Sciatic nerve (tissue), 2 donors: Measurements from ENCODE around the gene RGS7. TPM values are rescaled to one million over a fixed set of nuclear protein-coding genes. Genes with fewer than 3 reads are reported as not detected.

ENCODE experiments used
- ATAC-seq: fragments of 200-7000 bp; cut with Tn5 transposase; one replicate; pipeline ENCODE4 v1.9.1; 2020; ENCODE audit warnings: mild to moderate bottlenecking, moderate library complexity
- DNase-seq: peaks from one replicate; pipeline ENCODE4 v3.0.0-alpha.2; 2020; ENCODE audit warnings: low spot score
- intact Hi-C: fragments of 100-400 bp; cut with DNase I; formaldehyde crosslinking; loops from one replicate; pipeline ENCODE4 v1.14.2; 2022
- total RNA-seq: library from RNA; stranded (reverse); fragmentation: NEBNext Ultra II Directional; extraction: Animal tissue kit (Norgen Biotek cat#: 25700); gene quantifications from one replicate; pipeline ENCODE4 v1.2.1, GENCODE V29; 2021
- donor health status: DM: no; HTN: no; CAD: no.
- donor health status: DM: no; HTN: no; CAD: no.

Gene RGS7
- total RNA-seq = 2.0 TPM

GRCh38 chr1:241356519-241357365 lies at the start of gene RGS7:
Gene RGS7 (minus strand): TSS chr1:241357205.
- intact Hi-C loops = no loop called here
- ATAC-seq = peak; percentile 64
- DNase-seq = peak; percentile 60

DNA sequence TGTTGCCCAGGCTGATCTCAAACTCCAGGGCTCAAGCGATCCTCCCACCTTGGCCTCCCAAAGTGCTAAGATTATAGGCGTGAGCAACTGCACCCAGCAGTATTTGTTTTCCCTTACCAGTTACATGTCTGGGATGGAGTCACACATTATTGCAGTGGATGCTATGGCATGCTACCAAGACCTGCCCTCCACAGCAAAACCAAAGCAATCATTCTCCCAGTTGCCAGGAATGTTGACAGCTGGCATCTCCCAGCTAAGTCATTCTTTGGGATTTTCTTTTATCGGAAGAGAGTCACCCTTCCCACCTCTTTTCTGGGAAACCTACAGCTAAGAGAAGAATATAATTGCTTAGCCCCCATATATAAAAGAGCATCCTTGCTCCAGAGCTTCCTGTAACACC lies 49.4 kb upstream of the RGS7 start:
- DNase-seq = no peak
- intact Hi-C loops = no loop called here
- no peak for ATAC-seq

DNA sequence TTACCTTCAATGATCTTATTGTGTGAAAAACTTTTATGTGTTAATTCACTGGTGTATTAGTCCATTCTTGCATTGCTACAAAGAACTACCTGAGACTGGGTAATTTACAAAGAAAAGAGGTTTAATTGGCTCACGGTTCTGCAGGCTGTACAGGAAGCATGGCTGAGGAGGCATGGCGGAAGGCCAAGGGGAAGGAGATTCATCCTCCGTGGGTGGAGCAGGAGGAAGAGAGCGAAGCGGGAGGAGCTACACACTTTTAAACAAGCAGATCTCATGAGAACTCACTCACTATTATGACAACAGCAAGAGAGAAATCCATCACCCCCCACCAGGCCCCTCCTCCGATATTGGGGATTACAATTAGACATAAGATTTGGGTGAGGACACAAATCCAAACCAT lies 44.2 kb upstream of the RGS7 start:
- DNase-seq (no peak), ATAC-seq (no peak)
- intact Hi-C loops = no loop called here

- no peak for DNase-seq
- no peak for ATAC-seq
- intact Hi-C loops = no loop called here
Observed at GRCh38 chr1:241396747-241397681, 40.0 kb upstream of the RGS7 start.

GRCh38 chr1:241391926-241392710 lies 35.1 kb upstream of the RGS7 start:
- intact Hi-C loops = no loop called here
- DNase-seq (no peak), ATAC-seq (no peak)

- no peak for DNase-seq
- no peak for ATAC-seq
- intact Hi-C loops = no loop called here
Observed at GRCh38 chr1:241390526-241390925, 33.5 kb upstream of the RGS7 start.

DNA sequence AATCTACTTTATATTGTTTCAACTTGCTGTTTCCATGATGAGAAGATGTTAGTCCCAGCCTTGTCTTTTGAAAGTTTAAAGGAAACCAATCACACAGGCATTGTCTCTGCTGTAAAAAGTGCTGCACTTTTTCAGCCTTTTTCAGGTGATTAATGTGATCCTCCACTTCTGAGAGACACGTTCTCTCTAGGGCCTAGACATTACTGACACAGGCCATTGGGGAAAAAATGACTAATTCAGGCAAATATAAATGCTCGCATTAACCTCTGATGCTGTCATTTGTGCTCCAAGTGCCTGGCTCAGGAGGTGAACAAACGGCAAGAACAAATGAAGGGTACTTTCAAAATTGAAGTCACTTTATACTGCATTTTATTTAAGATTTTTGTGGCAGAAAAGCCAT lies 32.4 kb upstream of the RGS7 start:
- no peak for DNase-seq
- intact Hi-C loops = no loop called here
- no peak for ATAC-seq

DNA sequence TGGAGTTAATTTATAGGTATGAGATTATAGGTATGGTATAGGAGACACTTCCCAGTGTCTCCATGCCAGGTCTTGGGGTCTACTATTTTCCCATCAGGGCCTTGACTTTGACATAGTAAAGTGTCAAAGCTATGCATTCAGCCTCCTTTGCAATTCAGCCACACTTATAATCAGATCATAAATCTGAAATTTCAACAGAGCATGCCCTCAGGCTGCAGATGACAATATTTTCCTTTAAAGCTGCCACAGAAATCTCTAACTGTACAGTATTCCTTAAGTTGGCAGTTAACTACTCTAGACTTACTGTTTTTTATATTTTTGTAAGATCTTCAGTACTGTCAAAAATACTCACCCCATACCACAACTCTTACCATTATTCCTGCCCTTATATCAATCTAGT lies 30.2 kb upstream of the RGS7 start:
- intact Hi-C loops = no loop called here
- ATAC-seq = no peak
- no peak for DNase-seq

DNA sequence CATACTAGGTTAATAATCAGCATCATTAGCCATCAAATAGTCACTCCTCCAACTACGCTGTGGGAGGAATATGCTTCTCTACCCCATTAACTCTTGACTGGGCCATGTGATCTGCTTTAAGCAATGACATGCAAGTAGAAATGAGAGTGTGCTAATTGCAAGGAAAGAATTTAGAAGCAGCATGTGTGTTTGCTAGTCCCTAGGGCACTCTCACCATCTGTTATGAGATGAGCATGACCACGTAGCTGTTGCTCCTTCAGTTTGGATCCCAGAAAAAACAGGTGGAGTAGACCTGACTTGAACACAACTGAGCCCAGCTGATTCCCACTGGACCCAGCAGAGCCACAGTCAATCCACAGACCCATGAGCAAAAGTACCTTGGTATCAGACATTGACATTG lies 19.7 kb upstream of the RGS7 start:
- intact Hi-C loops = no loop called here

DNA sequence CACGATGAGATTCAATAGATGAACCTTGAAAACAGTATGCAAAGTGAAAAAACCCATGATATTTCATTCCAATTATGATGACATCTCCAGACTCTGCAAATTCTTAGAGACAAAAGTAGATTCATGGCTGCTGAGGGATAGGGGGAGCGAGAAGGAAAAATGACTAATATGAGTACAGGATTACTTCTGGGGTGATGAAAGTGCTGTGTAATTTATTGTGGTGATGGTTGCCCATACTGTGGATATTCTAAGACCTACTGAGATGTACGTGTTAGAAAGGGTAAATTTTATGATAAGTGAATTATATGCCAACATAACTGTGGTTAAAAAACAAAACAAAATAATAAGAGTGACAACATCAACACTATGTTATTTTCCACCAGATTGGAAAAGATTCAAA lies 18.9 kb upstream of the RGS7 start:
- ATAC-seq (no peak), DNase-seq (no peak)
- intact Hi-C loops = no loop called here

More for the DNA sequence above, 19.7 kb upstream of the RGS7 start:
- ATAC-seq (no peak), DNase-seq (no peak)

- intact Hi-C loops = no loop called here
- no peak for DNase-seq
- ATAC-seq = no peak
Observed at GRCh38 chr1:241366196-241366595, 9.2 kb upstream of the RGS7 start.

- intact Hi-C loops = no loop called here
- no peak for DNase-seq
- ATAC-seq = no peak
Observed at GRCh38 chr1:241362350-241362749, 5.3 kb upstream of the RGS7 start.

DNA sequence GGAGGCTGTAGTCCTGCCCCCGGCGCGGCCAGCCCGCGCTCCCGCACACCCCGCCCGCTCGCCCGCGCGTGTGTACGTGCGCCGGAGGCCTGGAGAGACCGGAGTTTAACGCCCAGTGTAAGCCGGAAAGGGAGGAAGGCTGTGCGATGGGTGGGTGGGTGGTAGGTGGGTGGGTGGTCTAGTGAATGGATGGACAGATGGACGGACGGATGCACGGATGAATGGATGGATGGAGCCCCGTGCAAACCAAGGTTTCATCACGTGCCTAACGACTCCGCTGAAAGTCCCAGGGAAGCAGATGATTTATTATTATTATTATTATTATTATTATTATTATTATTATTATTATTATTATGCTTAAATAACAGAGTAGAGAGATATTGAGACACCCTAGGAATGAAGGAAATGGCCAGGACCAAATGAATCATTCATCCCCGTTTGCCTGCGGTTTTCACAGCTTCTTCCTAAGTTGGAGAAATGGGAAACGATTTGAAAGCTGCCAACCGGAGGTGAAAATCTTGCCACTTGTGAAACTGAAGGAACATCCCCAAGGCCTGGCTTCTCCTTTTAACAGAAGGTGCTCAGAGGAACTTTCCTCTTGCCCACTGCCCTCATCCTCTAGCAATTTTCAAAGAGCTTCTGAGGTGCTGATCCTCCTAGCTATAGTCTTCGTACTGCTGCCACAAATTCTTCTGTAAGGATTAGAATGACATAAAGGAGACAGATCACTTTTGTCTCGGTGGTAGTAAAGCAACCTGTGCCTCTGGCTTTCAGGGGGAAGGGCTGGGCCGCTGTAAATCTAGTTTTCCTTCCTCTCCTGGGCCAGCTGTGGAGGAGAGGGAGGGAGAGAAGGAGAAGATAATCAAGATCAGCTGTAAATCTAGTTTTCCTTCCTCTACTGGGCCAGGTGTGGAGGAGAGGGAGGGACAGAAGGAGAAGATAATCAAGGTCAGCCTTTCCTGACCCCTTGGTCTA lies 648 bp upstream of the RGS7 start:
- intact Hi-C loops = no loop called here
- no peak for ATAC-seq

GRCh38 chr1:241356187-241356518 lies 852 bp downstream of the RGS7 start:
- DNase-seq (no peak), ATAC-seq (no peak)
- intact Hi-C loops = no loop called here

More for the DNA sequence above, 648 bp upstream of the RGS7 start:
- DNase-seq = no peak

- intact Hi-C loops = no loop called here
- no peak for DNase-seq
- ATAC-seq = no peak
Observed at GRCh38 chr1:241355311-241356010, 1.5 kb downstream of the RGS7 start.

- ATAC-seq (no peak), DNase-seq (no peak)
- intact Hi-C loops = no loop called here
Observed at GRCh38 chr1:241352401-241352800, 4.6 kb downstream of the RGS7 start.

DNA sequence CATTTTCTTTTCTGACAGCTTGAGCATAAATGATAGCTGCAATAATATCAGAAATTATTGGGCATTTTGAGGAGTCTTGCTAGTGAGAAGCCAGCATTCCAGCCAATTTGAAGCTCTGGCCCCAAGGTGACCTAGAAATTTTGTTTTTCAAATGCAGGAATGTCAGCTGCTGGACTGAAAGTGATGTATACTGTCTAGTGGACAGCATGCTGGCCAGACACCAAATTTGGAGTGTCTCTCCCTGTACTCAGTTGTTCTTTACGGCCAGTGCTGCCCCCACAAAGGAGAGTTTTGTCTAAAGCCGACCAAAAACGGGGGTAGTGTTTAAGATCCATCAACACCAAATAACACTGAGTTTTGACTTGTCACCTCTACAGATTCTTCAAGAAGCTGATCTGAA lies 5.2 kb downstream of the RGS7 start:
- intact Hi-C loops = no loop called here
- DNase-seq (no peak), ATAC-seq (no peak)

DNA sequence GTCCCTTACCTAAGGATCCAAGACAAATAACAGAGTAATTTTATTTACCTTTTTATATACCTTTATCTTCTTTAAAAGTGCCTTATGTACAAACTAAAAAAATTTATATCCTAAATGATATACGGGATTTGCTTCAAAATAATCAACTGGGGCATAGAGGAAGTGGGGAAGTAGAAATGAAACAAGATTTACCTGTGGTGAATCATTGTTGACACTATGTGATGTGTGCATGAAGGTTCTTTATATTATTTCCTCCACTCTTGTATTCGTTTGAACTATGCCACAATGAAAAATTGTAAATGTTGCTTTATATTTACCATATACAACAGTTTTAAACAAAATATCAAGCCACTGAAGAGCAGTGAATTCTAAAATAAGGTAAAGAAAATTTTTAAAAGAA lies 13.0 kb downstream of the RGS7 start:
- intact Hi-C loops = no loop called here
- ATAC-seq = no peak
- DNase-seq = no peak
